HG03139 (cell line): ENCODE data around the gene VPS51.
A peak's percentile ranks its signal among the peaks of the same experiment; 100 is the strongest.

Experiments used
- ATAC-seq: cut with Tn5 transposase; IDR thresholded peaks from one replicate; pipeline ENCODE4 v1.9.1; 2021; ENCODE audit not compliant: unreplicated experiment

The VPS51 gene

GRCh38 chr11:65071907-65072630, 23.9 kb upstream of the VPS51 start:
- no peak for ATAC-seq

GRCh38 chr11:65072631-65072966, 23.4 kb upstream of the VPS51 start:
- ATAC-seq = no peak

- ATAC-seq = no peak
Observed at GRCh38 chr11:65077451-65077850, 18.6 kb upstream of the VPS51 start.

DNA sequence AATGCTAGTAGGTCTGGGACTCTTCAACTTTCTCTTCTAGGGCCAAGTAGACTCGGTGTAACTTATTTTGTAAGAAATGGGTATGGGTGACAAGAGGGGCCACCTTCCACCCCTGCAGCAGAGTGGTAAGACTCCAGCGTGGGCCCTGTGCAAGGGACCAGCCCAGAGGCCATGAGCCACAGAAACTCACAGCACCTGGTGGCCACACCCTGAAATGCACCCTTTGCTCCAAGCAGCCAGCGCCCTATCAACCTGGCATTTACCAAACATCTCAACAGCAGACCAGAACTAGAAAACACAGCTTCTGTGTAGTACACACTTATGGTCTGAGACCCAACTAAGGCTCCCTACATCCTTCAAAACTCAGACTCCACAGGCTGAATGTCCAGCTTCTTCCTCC, 17.9 kb upstream of the VPS51 start:
- no peak for ATAC-seq

DNA sequence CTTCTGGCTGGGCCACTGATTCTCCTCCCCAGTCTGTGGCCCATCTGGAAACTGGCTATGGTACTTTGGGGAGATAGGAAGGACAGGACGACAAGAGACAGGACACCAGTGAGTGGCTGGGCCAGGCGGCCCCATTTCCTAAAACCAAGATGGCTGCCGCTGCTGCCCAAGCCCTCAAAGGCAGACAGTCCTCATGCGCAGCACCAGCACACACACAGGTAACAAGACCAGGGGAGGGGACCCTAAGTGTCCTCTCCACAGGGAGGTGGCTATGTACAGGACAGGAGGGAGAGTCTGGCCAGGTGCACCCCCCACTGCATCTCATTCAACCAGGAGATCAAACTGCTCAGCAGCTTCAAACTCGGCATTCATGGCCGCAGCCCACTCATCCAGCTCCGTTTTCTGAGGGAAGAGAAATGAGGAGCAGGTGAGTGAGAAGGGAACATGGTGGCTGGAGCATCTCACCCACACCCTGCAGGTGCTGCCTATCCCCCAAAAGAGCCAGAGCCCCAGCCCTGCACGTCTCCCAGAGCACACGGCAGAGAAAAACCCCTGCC, 17.1 kb upstream of the VPS51 start:
- no peak for ATAC-seq

GRCh38 chr11:65083134-65083833, 12.7 kb upstream of the VPS51 start:
- ATAC-seq = peak; percentile 12

DNA sequence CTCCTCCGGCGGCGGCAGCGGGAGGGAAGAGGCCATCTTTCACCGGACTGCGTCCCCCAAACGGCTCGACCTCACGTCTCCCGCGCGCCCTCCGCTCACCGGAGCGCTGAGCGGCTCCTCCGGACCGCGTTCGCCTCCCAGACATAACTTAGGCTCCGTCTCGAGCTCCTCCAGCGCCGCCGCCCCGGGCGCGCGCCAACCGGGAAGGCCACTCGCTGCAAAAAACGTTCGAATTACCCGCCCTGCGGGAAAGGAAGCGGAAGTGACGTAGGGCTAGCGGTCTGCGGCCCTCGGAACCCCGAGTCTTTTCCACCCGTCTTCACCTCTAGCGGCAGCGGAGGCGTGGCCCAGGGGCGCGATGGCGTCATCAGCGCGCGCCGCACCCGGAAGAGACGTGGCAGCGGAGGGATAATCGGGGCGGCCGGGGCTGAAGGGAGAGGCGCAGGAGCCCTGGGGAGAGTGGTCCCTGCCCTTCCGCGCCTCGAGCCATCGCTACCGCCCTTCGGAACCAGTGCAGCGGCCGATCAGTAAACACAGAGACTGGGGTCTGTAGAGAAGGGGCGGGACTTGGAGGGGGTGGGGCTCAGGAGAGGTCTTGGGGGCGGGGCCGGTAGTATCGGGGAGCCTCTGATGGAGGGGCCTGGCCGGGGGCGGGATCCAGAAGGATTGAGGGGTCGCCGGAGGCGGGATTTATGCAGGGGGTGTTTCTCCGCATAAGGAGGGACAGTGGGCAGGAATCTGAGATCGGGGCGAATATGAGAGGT, 12.0 kb upstream of the VPS51 start, which contains the start of the genes CDCA5 and ZFPL1:
TSS of gene CDCA5 (minus strand) at position 207 of the 764 bp plus-strand sequence. CDS start at position 145, 62 bp downstream.
TSS of gene ZFPL1 (plus strand) at position 389 of the 764 bp plus-strand sequence. CDS start 477 bp downstream, outside the sequence.
- ATAC-seq = peak; percentile 68

GRCh38 chr11:65084598-65085375, 11.2 kb upstream of the VPS51 start:
- ATAC-seq = no peak

GRCh38 chr11:65085446-65085845, 10.6 kb upstream of the VPS51 start:
- ATAC-seq = no peak

DNA sequence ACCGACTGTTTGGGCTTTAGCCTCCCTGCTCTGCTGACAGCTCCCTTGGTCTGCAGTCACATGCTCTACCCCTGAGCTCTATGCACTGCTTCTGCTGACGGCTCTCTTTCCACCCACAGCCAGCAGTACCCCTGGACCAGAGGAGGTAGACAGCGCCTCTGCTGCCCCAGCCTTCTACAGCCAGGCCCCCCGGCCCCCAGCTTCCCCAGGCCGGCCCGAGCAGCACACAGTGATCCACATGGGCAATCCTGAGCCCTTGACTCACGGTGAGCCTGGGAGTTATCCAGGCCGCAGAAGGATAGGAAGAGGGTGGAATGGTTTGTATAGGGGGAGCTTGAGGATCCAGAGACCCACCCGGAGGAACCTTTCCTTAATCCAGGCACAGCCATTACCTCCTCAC, 9.2 kb upstream of the VPS51 start:
- no peak for ATAC-seq

GRCh38 chr11:65087216-65087615, 8.8 kb upstream of the VPS51 start:
- ATAC-seq = no peak

DNA sequence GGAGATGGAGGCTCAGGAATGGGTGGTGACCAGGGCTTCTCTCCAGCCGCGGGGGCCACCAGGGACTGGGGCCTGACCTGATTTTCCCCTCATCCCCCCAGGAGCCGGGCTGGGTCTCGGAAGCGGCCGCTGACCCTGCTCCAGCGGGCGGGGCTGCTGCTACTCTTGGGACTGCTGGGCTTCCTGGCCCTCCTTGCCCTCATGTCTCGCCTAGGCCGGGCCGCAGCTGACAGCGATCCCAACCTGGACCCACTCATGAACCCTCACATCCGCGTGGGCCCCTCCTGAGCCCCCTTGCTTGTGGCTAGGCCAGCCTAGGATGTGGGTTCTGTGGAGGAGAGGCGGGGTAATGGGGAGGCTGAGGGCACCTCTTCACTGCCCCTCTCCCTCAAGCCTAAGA, 8.2 kb upstream of the VPS51 start:
- no peak for ATAC-seq

DNA sequence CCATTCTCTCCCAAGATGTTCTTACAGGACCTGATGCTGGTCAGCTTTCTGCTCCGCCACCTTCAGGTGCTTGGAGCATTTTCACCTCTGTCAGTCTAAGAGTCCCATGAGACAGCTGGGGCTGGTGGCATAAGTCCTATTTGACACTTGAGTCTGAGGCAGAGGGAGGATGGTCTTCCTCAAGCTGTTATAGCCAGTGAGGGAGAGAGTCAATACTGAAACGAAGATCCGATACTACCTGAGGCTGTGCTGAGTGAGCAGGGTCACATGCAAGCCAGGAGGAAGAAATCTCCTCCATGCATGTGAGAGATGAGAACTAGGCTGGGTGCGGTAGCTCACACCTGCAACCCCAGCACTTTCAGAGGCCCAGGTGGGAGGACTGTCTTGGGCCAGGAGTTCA, 6.4 kb upstream of the VPS51 start:
- ATAC-seq = no peak

DNA sequence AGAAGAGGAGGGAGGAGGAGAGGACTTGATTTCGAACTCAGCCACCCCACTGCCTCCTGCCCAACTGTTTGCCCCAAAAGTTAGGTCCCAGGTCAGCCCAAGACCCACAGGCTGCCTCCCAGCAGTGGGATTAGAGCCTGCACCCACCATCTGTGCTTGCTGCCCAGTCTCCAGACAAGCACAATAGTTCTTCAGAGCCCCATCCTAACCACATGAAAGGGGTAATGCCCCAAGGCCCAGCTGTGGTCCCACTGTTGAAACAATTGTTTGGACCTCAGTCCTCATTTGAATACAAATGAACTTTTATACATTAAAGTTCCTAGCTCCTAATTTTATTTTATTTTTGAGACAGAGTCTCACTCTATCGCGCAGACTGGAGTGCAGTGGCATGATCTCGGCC, 5.4 kb upstream of the VPS51 start:
- ATAC-seq = no peak

- no peak for ATAC-seq
Observed at GRCh38 chr11:65095427-65095826, 587 bp upstream of the VPS51 start.

DNA sequence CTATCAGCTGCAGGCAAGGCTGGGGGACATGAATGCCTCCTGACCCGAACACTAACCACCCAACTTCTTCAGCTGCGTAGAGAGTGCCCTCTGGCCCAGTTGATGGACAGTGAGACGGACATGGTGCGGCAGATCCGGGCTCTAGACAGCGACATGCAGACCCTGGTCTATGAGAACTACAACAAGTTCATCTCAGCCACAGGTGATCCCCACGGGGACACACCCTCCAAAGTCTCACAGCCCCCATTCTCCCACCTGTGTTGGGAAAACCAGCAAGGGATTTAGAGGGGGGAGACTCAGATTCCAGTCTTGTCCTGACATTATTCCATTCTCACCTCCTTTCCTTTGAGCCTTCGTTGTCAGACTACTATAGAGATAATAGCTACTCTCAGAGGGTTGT, 912 bp downstream of the VPS51 start:
- ATAC-seq = no peak

DNA sequence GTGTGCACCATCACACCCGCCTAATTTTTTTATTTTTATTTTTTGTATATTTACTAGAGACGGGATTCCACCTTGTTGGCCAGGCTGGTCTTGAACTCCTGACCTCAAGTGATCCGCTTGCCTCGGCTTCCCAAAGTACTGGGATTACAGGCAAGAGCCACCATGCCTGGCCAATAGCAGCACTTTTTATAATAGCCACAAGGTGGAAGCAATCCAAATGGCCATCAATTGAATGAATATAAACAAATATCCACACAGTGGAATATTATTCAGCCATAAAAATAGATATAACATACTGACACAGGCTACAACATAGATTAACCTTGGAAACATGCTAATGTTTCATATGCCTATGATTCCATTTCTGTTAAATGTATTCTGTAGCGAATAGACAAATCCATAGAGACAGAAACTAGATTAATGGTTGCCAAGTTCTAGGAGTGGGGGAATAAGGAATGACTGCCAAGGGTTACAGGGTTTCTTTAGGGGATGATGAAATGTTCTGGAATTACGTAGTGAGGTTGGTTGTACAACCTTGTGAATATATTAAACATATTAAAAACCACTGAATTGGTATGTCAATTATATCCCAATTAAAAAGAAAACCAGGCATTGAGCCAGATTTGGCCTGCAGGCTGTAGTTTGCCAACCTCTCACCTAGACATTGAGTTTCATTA, 4.8 kb downstream of the VPS51 start:
- no peak for ATAC-seq

GRCh38 chr11:65102142-65103095, 6.4 kb downstream of the VPS51 start:
- no peak for ATAC-seq

DNA sequence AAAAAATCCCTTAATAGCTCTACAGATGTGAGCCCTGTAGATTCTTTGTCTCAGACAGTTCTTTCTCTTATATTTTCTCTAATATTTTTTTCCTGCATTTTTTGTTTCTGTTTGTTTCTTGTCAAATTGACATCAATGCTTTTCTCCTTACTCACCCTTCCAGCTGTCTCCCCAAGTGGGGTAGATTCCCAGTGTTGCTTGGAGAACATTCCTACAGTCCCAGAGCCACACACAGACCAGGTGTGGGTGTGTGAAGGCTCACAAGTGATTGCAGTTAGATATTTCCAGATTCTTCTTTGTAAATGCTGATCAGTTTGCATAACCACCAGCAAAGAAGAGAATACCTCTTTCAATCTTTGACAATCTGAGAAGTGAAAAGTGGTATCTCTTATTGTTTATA, 7.5 kb downstream of the VPS51 start:
- ATAC-seq = no peak
